ENCODE results near the gene PPP6R1.

PPP6R1 gene

GRCh38 chr19:55255618-55256423, 3.0 kb downstream of the PPP6R1 start:
- Histone ChIP-seq H3K27me3 (ENCODE audit: low read depth, low read length) (no peaks in the 10 kb centered on the region), H3K27ac (ENCODE audit: low read length) (peak overlapping the region; percentile 8), H3K4me1 (ENCODE audit: control insufficient read depth in 1 of 2, insufficient read depth in 2 of 2, low read length in 2 of 2) (peaks cover 16 to 48% of the 10 kb centered on the region in 2 donors), H3K9me3 (ENCODE audit: control insufficient read depth in 1 of 2, low read length in 2 of 2) (no peaks in the 10 kb centered on the region), H3K36me3 (ENCODE audit: control insufficient read depth in 1 of 2, insufficient read depth in 2 of 2, low read length in 2 of 2) (no peaks in the 10 kb centered on the region), H3K4me3 (ENCODE audit: low read depth in 1 of 2, low read length in 2 of 2) (peak overlapping the region in 1 of 2 donors; percentile 81)

- Histone ChIP-seq H3K36me3 (ENCODE audit: control insufficient read depth in 1 of 2, insufficient read depth in 2 of 2, low read length in 2 of 2) (no peaks in the 10 kb centered on the region), H3K9me3 (ENCODE audit: control insufficient read depth in 1 of 2, low read length in 2 of 2) (no peaks in the 10 kb centered on the region), H3K27me3 (ENCODE audit: low read depth, low read length) (no peaks in the 10 kb centered on the region), H3K4me1 (ENCODE audit: control insufficient read depth in 1 of 2, insufficient read depth in 2 of 2, low read length in 2 of 2) (peaks cover 16 to 45% of the 10 kb centered on the region in 2 donors), H3K4me3 (ENCODE audit: low read depth in 1 of 2, low read length in 2 of 2) (peak overlapping the region; percentile 30 to 47), H3K27ac (ENCODE audit: low read length) (peak overlapping the region; percentile 62)
Measured at GRCh38 chr19:55254625-55254977, 4.2 kb downstream of the PPP6R1 start.

GRCh38 chr19:55253842-55254624, 4.8 kb downstream of the PPP6R1 start:
- Histone ChIP-seq H3K9me3 (ENCODE audit: control insufficient read depth in 1 of 2, low read length in 2 of 2) (no peaks in the 10 kb centered on the region), H3K27me3 (ENCODE audit: low read depth, low read length) (no peaks in the 10 kb centered on the region), H3K4me3 (ENCODE audit: low read depth in 1 of 2, low read length in 2 of 2) (peak overlapping the region; percentile 30 to 47), H3K27ac (ENCODE audit: low read length) (peak overlapping the region; percentile 62), H3K36me3 (ENCODE audit: control insufficient read depth in 1 of 2, insufficient read depth in 2 of 2, low read length in 2 of 2) (no peaks in the 10 kb centered on the region), H3K4me1 (ENCODE audit: control insufficient read depth in 1 of 2, insufficient read depth in 2 of 2, low read length in 2 of 2) (peaks cover 16 to 46% of the 10 kb centered on the region in 2 donors)

- Histone ChIP-seq H3K36me3 (ENCODE audit: control insufficient read depth in 1 of 2, insufficient read depth in 2 of 2, low read length in 2 of 2) (no peaks in the 10 kb centered on the region), H3K9me3 (ENCODE audit: control insufficient read depth in 1 of 2, low read length in 2 of 2) (no peaks in the 10 kb centered on the region), H3K4me1 (ENCODE audit: control insufficient read depth in 1 of 2, insufficient read depth in 2 of 2, low read length in 2 of 2) (peaks cover 16 to 56% of the 10 kb centered on the region in 2 donors), H3K4me3 (ENCODE audit: low read depth in 1 of 2, low read length in 2 of 2) (no peak overlapping the region), H3K27ac (ENCODE audit: low read length) (no peak overlapping the region), H3K27me3 (ENCODE audit: low read depth, low read length) (no peaks in the 10 kb centered on the region)
Measured at GRCh38 chr19:55252760-55253663, 5.8 kb downstream of the PPP6R1 start.

- Histone ChIP-seq H3K4me1 (ENCODE audit: control insufficient read depth in 1 of 2, insufficient read depth in 2 of 2, low read length in 2 of 2) (peaks cover 7 to 52% of the 10 kb centered on the region in 2 donors), H3K4me3 (ENCODE audit: low read depth in 1 of 2, low read length in 2 of 2) (no peak overlapping the region), H3K36me3 (ENCODE audit: control insufficient read depth in 1 of 2, insufficient read depth in 2 of 2, low read length in 2 of 2) (peaks cover 0 to 7% of the 10 kb centered on the region in 2 donors), H3K9me3 (ENCODE audit: control insufficient read depth in 1 of 2, low read length in 2 of 2) (no peaks in the 10 kb centered on the region), H3K27me3 (ENCODE audit: low read depth, low read length) (no peaks in the 10 kb centered on the region), H3K27ac (ENCODE audit: low read length) (peak overlapping the region; percentile 16)
Measured at GRCh38 chr19:55251341-55252081, 7.3 kb downstream of the PPP6R1 start.

- H3K4me1 ChIP-seq (ENCODE audit: control insufficient read depth in 1 of 2, insufficient read depth in 2 of 2, low read length in 2 of 2) = peaks cover 0 to 42% of the 10 kb centered on the region in 2 donors
- H3K27ac ChIP-seq (ENCODE audit: low read length) = no peak overlapping the region
- no peaks in the 10 kb centered on the region for H3K9me3 ChIP-seq (ENCODE audit: control insufficient read depth in 1 of 2, low read length in 2 of 2)
- no peaks in the 10 kb centered on the region for H3K27me3 ChIP-seq (ENCODE audit: low read depth, low read length)
- H3K36me3 ChIP-seq (ENCODE audit: control insufficient read depth in 1 of 2, insufficient read depth in 2 of 2, low read length in 2 of 2) = peaks cover 4 to 17% of the 10 kb centered on the region in 2 donors
- no peak overlapping the region for H3K4me3 ChIP-seq (ENCODE audit: low read depth in 1 of 2, low read length in 2 of 2)
Measured at GRCh38 chr19:55250262-55251036, 8.4 kb downstream of the PPP6R1 start.

- peaks cover 6 to 23% of the 10 kb centered on the region in 2 donors for H3K36me3 ChIP-seq (ENCODE audit: control insufficient read depth in 1 of 2, insufficient read depth in 2 of 2, low read length in 2 of 2)
- H3K27me3 ChIP-seq (ENCODE audit: low read depth, low read length) = no peaks in the 10 kb centered on the region
- H3K4me1 ChIP-seq (ENCODE audit: control insufficient read depth in 1 of 2, insufficient read depth in 2 of 2, low read length in 2 of 2) = peaks cover 0 to 35% of the 10 kb centered on the region in 2 donors
- H3K9me3 ChIP-seq (ENCODE audit: control insufficient read depth in 1 of 2, low read length in 2 of 2) = no peaks in the 10 kb centered on the region
- no peak overlapping the region for H3K27ac ChIP-seq (ENCODE audit: low read length)
- no peak overlapping the region for H3K4me3 ChIP-seq (ENCODE audit: low read depth in 1 of 2, low read length in 2 of 2)
Measured at GRCh38 chr19:55249841-55250240, 9.0 kb downstream of the PPP6R1 start.

GRCh38 chr19:55248704-55249103, 10.1 kb downstream of the PPP6R1 start:
- Histone ChIP-seq H3K27ac (ENCODE audit: low read length) (no peak overlapping the region), H3K27me3 (ENCODE audit: low read depth, low read length) (no peaks in the 10 kb centered on the region), H3K4me1 (ENCODE audit: control insufficient read depth in 1 of 2, insufficient read depth in 2 of 2, low read length in 2 of 2) (peaks cover 0 to 30% of the 10 kb centered on the region in 2 donors), H3K9me3 (ENCODE audit: control insufficient read depth in 1 of 2, low read length in 2 of 2) (no peaks in the 10 kb centered on the region), H3K36me3 (ENCODE audit: control insufficient read depth in 1 of 2, insufficient read depth in 2 of 2, low read length in 2 of 2) (peaks cover 18 to 35% of the 10 kb centered on the region in 2 donors), H3K4me3 (ENCODE audit: low read depth in 1 of 2, low read length in 2 of 2) (no peak overlapping the region)

- no peaks in the 10 kb centered on the region for H3K9me3 ChIP-seq (ENCODE audit: control insufficient read depth in 1 of 2, low read length in 2 of 2)
- no peak overlapping the region for H3K4me3 ChIP-seq (ENCODE audit: low read depth in 1 of 2, low read length in 2 of 2)
- H3K27me3 ChIP-seq (ENCODE audit: low read depth, low read length) = no peaks in the 10 kb centered on the region
- H3K36me3 ChIP-seq (ENCODE audit: control insufficient read depth in 1 of 2, insufficient read depth in 2 of 2, low read length in 2 of 2) = peaks cover 18 to 40% of the 10 kb centered on the region in 2 donors
- H3K27ac ChIP-seq (ENCODE audit: low read length) = no peak overlapping the region
- peaks cover 0 to 30% of the 10 kb centered on the region in 2 donors for H3K4me1 ChIP-seq (ENCODE audit: control insufficient read depth in 1 of 2, insufficient read depth in 2 of 2, low read length in 2 of 2)
Measured at GRCh38 chr19:55248166-55248675, 10.6 kb downstream of the PPP6R1 start.
